ENCODE data around the gene ITGB5. TPM values are rescaled to one million over a fixed set of nuclear protein-coding genes. Genes with fewer than 3 reads are reported as not detected.

Gene ITGB5
- total RNA-seq, 1 donor from 2014 or later: 46.0 TPM

GRCh38 chr3:124800511-124801258, 86.5 kb downstream of the ITGB5 start:
- Mint-ChIP-seq H3K27ac (no peak overlapping the region), H3K9me3 (no peaks in the 10 kb centered on the region), H3K27me3 (no peaks in the 10 kb centered on the region), H3K4me3 (no peak overlapping the region), H3K4me1 (ENCODE audit: unreplicated experiment) (peaks cover 14% of the 10 kb centered on the region), H3K36me3 (peaks cover 6% of the 10 kb centered on the region)
- TF ChIP-seq CTCF (conservative IDR thresholded peaks at IDR 0.05): no peak
- no peak for DNase-seq (ENCODE audit: extremely low spot score, unreplicated experiment)

- no peak for DNase-seq (ENCODE audit: extremely low spot score, unreplicated experiment)
- H3K27me3 Mint-ChIP-seq: no peaks in the 10 kb centered on the region
- no peaks in the 10 kb centered on the region for H3K9me3 Mint-ChIP-seq
- H3K36me3 Mint-ChIP-seq: peaks cover 6% of the 10 kb centered on the region
- H3K4me1 Mint-ChIP-seq (ENCODE audit: unreplicated experiment): peaks cover 14% of the 10 kb centered on the region
- no peak overlapping the region for H3K27ac Mint-ChIP-seq
- no peak for TF ChIP-seq CTCF (conservative IDR thresholded peaks at IDR 0.05)
- no peak overlapping the region for H3K4me3 Mint-ChIP-seq
These were observed 87.1 kb downstream of the ITGB5 start for GRCh38 chr3:124800076-124800475.

GRCh38 chr3:124799676-124800075, 87.5 kb downstream of the ITGB5 start:
- Mint-ChIP-seq H3K36me3 (peaks cover 6% of the 10 kb centered on the region), H3K9me3 (no peaks in the 10 kb centered on the region), H3K27me3 (no peaks in the 10 kb centered on the region), H3K27ac (no peak overlapping the region), H3K4me3 (no peak overlapping the region), H3K4me1 (ENCODE audit: unreplicated experiment) (peaks cover 14% of the 10 kb centered on the region)
- no peak for DNase-seq (ENCODE audit: extremely low spot score, unreplicated experiment)
- no peak for TF ChIP-seq CTCF (conservative IDR thresholded peaks at IDR 0.05)

- H3K4me1 Mint-ChIP-seq (ENCODE audit: unreplicated experiment): peaks cover 14% of the 10 kb centered on the region
- TF ChIP-seq CTCF (conservative IDR thresholded peaks at IDR 0.05): no peak
- no peaks in the 10 kb centered on the region for H3K27me3 Mint-ChIP-seq
- no peaks in the 10 kb centered on the region for H3K9me3 Mint-ChIP-seq
- peaks cover 11% of the 10 kb centered on the region for H3K36me3 Mint-ChIP-seq
- H3K4me3 Mint-ChIP-seq: no peak overlapping the region
- no peak overlapping the region for H3K27ac Mint-ChIP-seq
- DNase-seq (ENCODE audit: extremely low spot score, unreplicated experiment): no peak
These were observed 89.7 kb downstream of the ITGB5 start for GRCh38 chr3:124797426-124797945.

- TF ChIP-seq CTCF (conservative IDR thresholded peaks at IDR 0.05): no peak
- no peak overlapping the region for H3K27ac Mint-ChIP-seq
- H3K27me3 Mint-ChIP-seq: no peaks in the 10 kb centered on the region
- DNase-seq (ENCODE audit: extremely low spot score, unreplicated experiment): no peak
- H3K36me3 Mint-ChIP-seq: peaks cover 11% of the 10 kb centered on the region
- H3K9me3 Mint-ChIP-seq: no peaks in the 10 kb centered on the region
- no peak overlapping the region for H3K4me3 Mint-ChIP-seq
- H3K4me1 Mint-ChIP-seq (ENCODE audit: unreplicated experiment): peaks cover 18% of the 10 kb centered on the region
These were observed 90.7 kb downstream of the ITGB5 start for GRCh38 chr3:124796477-124796876.
